ENCODE measurements around the gene HCFC1R1.

Gene HCFC1R1

DNA sequence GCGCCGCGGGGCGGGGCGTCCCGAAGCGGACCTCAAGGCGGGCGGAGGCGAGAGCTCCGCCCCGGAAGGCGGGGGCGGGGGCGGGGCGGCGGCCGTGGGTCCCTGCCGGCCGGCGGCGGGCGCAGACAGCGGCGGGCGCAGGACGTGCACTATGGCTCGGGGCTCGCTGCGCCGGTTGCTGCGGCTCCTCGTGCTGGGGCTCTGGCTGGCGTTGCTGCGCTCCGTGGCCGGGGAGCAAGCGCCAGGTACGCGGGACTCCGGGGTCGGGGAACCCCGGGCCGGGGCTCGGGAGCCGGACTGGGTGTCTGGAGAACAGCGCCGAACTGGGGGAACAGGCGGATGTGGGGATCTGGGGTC is 3.5 kb downstream of the HCFC1R1 start, which contains the start of gene TNFRSF12A:
Gene TNFRSF12A (plus strand): TSS at position 122 of the 357 bp plus-strand sequence. CDS start 30 bp downstream, at position 152.
- no peak for DNase-seq (ENCODE audit: low read depth, low spot score)

DNA sequence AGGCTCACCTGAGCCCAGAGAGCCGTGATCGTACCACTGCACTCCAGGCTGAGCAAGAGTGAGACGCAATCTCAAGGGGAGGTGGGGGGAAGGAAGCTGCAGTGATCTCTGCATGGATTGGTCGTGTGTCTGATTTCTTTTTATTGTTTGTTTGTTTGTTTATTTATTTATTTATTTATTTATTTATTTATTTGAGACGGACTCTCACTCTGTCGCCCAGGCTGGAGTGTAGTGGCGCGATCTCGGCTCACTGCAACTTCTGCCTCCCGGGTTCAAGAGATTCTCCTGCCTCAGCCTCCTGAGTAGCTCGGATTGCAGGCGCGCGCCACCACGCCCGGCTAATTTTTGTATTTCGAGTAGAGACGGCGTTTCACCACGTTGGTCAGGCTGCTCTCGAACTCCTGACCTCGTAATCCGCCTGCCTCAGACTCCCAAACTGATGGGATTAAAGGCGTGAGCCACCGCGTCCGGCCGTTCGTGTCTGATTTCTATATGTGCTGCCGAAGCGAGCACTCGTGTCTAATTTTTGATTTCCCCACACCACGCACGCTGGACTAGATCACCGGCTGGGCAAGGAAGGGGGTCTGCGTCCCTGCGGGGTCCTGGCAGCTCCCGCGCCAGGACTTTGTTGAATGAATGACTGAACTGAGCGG is 4.0 kb downstream of the HCFC1R1 start:
- peak; percentile 82 for DNase-seq (ENCODE audit: low read depth, low spot score)

DNA sequence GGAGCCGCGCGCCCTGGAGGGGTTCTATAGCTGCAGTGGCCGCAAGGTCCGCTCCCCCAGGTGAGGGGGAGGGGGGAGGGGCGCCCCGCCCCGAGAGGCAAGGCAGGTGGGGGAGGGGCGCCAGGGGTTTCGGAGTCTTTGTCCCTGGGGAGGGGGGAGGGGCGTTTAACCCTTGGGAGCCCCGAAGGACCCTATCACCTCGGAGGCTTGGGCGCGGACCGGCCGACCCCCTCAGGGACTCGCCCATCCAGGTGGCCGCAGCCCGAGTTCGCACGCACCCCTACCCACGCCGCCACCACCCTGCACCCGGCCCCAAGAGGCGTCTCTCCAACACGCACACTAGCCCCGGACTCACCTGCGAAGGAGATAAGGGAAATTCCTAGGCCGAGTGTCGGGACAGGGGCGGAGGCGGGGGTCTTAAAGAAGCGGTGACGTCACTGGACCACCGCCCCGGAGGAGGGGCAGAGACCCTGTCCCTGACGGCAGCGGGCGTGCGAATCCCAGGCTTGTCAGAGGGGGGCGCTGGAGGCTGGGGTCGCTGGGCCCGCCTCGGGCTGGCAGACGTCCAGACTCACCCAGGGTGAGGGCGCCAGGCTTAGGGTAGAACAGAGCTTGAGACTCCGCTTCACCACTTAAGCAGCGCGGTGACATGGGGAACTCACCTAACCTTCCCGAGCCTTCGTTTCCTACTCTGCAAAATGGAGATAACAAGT is 5.8 kb downstream of the HCFC1R1 start, which contains the start of gene CLDN6:
Gene CLDN6 (minus strand): TSS at position 390 of the 713 bp plus-strand sequence. CDS start 2,162 bp downstream, outside the sequence.
- peak; percentile 98 for DNase-seq (ENCODE audit: low read depth, low spot score)

DNA sequence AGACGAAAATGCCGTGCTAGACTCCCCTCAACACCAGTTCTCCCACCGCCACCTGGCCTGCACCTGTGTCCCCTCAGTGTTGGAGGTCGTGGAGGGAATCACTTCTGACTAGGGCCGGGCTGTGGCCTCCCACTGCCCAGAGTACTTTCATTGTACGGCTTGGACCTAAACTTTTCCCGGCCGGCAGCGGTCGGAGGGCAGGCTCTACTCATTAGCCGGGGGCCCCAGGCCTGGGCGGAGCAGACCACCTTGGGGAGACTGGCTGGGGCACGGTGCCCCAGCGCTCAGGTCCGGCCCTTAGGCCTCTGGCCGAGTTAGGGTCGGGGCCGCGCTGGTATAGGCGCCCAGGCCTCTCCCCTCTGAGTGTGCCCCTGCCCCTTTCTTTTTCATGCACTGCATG is 6.4 kb downstream of the HCFC1R1 start:
- no peak for DNase-seq (ENCODE audit: low read depth, low spot score)

DNA sequence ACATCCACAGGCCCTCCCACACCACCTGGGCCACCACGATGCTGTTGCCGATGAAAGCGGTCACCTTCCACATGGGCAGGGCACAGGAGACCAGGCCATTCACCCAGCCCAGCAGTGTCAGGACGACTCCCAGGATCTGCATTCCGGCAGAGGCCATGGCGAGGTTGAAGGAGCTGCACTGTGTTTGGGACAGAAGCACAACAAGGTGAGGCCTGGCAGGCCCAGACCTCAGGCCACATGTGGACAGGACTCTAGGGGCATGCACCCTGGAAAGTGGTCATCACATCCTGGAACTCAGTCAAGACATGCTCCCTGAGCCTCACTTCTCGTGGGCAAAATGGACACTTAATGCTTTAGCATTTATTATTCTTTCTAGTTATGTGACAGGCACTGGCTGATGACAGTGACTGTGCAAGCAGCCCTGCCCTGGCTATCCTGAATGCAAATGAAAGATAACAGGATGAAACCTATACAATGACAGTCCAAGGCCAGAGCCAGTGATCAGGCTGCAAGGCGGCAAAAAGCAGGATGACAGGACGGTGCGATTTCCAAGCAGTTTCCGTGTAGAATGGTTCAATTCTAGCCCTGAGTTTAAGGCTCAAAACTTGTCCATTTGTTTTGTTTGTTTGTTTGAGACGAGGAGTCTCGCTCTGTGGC is 7.7 kb downstream of the HCFC1R1 start:
- no peak for DNase-seq (ENCODE audit: low read depth, low spot score)

DNA sequence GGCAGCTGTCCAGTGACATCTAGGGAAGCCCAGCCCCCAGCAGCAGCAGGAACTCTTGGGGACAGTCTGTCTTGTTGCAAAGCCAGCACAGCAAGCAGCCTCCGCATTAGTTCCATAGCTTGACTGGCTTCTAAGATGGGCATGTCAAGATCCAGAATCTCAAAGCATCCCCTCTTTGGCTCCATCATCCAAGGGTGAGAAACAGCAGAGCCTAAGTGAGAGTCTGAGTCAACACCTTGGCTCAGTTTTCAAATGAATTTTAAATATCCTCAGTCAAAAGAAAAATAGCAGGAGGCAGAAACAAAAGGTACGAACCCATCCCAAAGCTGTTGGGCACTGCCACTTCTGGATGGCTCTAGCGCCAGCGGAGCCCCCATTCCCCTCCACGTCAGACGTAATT is 8.8 kb downstream of the HCFC1R1 start:
- no peak for DNase-seq (ENCODE audit: low read depth, low spot score)

DNA sequence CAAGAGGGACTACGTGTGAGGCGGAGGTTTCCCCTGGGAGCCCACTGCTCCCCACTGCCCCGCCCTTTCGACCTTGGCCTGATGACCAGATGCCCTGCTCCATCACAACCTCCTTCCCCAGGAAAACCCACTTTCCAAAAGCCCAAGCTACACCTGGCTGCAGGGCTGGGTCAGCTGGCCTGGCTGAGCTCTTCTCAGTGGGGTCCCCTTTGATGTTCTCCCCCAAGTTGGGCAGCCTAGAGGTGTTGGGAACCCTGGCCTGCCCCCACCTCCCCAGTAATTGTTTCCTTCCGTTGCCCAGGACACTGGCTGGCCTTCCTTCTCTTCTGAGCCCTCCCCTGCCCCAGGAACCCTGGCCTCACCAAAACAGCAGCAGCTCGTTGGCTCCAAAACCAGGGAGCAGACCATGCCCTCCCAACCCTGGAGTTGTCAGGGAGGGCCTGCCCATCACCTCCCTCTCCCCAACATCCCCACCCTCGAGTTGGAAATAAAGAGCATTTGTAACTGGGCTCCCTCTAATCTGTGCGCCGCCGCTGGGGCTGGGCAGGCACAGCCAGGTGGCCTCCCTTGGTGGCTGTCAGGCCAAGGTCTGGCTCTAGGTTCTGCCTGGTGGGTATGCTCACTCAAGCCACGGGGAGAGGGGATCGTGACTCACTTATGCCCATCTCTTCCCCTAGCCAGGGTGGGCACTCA is 9.6 kb downstream of the HCFC1R1 start:
- DNase-seq (ENCODE audit: low read depth, low spot score): no peak

DNA sequence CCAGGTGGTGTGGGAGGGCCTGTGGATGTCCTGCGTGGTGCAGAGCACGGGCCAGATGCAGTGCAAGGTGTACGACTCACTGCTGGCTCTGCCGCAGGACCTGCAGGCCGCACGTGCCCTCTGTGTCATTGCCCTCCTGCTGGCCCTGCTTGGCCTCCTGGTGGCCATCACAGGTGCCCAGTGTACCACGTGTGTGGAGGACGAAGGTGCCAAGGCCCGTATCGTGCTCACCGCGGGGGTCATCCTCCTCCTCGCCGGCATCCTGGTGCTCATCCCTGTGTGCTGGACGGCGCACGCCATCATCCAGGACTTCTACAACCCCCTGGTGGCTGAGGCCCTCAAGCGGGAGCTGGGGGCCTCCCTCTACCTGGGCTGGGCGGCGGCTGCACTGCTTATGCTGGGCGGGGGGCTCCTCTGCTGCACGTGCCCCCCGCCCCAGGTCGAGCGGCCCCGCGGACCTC is 10.2 kb downstream of the HCFC1R1 start:
- DNase-seq (ENCODE audit: low read depth, low spot score): peak; percentile 68

DNA sequence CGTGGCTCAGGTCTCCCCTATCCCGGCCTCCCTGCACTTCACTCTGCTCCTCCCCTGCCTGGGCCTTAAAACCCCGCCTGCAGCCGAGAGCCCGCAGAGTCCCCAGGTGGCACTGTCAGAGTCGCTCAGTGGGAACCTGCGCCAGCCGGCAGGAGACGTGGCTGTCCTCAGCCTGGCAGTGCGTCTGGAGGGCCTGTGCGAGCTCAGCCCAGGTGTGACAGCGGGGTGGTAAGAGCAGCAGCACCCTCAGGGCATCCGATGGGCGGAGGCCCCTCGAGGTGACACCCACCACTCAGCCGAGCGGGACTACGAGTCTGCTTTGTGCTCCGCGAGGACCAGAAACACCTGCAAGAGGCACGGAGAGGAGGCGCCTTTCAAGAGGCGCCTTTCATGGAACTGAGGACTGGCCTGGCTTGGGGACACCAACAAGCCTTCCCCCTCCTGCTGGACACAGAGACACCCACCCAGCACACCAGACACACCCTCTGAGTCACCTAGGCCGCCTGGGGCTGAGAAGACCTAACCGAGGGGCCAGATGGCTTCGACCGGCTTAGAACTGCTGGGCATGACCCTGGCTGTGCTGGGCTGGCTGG is 10.8 kb downstream of the HCFC1R1 start, which contains the start of gene CLDN9:
Gene CLDN9 (plus strand): TSS at position 96 of the 593 bp plus-strand sequence. CDS start 440 bp downstream, at position 536.
- peak; percentile 78 for DNase-seq (ENCODE audit: low read depth, low spot score)

DNA sequence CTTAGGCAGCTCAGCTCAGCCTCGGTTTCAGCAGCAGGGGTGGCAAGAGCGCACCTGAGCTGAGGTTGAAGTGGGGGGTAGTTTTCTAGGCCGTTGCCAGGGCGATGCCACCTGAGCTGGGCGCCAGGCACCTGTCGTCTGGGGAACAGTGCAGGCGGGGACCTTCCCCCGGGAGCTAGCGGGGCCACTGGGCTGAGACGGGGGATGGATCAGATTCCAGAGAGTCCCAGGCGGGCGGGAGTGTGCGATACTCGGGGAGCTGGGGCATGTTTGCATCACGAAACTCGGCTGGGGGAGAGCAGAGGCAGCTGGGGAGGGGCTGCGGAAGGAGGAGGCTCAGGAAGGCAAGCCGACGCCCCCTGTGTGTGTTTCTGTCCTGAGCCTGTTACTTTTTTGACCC is 11.5 kb downstream of the HCFC1R1 start:
- no peak for DNase-seq (ENCODE audit: low read depth, low spot score)

DNA sequence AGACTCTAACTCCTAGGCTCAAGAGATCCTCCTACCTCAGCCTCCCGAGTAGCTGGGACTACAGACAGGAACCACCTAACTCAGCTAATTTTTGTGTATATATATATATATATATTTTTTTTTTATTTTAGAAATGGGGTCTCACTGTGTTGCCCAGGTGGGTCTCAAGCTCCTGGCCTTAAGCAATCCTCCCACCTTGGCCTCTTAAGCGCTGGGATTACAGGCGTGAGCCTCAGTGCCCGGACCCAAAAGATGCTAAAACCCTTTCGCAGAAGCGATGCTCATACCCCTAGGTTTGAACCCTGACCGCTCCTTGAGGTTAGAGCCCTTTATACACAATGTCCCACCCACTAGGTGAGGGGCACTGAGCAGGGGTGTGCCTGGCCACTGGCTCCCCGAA is 13.2 kb downstream of the HCFC1R1 start:
- DNase-seq (ENCODE audit: low read depth, low spot score): no peak

DNA sequence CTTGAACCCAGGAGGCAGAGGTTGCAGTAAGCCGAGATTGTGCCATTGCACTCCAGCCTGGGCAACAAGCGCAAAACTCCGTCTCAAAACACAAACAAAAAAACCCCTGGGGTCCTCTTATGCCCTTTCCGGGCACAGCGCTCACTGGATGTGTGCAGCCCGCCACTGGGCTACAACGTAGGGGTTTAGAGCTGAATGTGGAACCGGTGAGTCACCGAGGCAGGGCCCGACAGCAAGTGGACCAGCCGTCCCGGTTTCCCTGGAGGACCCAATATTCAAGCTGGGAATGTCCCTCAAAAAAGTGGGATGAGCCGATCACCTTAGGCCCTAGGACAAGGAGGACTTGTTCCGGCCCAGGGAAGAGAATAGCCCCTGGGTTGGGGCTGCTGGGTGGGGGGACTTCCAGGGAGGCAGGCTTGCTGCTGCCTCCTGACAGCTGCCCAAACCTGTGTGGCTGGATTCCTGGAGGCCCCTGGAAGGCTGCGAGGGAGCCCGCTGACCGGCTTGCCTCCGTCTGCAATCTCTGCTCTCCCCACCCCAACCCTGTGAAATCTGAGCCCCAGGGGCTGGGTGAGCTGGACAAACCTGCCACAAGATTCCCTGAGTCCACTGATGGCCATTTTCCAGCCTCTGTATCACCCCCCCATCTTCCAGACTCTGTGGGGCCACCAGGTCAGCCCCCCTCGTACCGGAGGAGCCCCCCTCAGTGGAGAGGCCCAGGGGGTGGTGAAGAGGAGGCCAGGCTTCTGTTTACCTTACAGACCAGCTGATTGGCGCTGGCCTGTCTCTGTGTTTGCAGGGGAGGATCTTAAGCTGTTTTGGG is 14.0 kb downstream of the HCFC1R1 start:
- DNase-seq (ENCODE audit: low read depth, low spot score): peak; percentile 98

DNA sequence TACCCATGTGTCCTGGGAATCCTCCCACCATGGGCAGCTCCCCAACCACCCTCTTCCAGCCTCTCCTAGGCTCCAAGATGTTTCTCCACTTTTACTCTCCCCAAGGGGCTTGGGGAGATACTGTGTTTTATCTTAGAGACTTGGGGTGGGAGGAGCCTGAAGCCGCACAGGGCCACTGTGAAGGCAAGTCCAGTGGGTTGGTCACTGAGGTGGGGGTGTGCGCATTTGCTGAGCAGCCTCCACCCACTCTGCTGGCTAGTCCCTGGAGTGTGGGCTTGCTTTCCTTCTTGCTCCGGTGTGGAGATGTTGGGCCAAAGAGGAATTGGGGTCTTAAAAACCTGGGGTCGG is 15.1 kb downstream of the HCFC1R1 start:
- DNase-seq (ENCODE audit: low read depth, low spot score): no peak

DNA sequence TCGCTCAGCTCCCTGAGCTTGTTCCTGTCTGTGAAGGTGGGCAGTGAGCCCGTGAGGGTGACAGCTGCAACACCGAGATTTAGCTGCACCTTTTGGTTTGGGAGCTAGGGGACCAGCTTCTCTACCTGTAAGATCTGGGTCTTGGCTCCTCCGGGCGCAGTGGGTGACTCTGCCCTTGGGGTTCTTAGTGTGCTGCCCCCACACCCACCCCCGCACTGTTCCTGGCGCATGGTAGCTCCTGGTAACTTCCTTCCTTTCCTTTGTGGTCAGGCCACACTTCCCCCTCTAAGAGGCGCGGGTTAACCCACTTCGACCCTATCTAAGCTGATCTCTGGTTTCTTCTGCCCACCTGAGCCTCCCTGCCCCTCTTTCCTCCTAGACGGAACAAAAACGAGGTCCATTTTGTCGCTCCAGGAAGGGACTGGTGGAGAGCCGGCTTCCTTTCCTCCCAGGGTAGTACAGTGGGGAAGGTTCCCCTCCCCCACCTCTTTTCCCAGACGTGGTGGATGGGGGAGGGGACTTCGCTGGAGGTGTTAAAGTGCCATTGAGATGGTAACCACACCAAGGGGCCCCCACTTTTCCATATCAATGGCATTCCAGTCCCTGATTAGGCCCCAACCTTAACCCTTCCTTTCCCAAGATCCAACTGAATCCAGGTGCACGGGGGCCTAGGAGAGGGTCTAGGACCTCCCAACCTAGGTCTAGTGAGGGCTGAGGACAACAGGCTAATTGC is 15.6 kb downstream of the HCFC1R1 start:
- peak; percentile 98 for DNase-seq (ENCODE audit: low read depth, low spot score)

DNA sequence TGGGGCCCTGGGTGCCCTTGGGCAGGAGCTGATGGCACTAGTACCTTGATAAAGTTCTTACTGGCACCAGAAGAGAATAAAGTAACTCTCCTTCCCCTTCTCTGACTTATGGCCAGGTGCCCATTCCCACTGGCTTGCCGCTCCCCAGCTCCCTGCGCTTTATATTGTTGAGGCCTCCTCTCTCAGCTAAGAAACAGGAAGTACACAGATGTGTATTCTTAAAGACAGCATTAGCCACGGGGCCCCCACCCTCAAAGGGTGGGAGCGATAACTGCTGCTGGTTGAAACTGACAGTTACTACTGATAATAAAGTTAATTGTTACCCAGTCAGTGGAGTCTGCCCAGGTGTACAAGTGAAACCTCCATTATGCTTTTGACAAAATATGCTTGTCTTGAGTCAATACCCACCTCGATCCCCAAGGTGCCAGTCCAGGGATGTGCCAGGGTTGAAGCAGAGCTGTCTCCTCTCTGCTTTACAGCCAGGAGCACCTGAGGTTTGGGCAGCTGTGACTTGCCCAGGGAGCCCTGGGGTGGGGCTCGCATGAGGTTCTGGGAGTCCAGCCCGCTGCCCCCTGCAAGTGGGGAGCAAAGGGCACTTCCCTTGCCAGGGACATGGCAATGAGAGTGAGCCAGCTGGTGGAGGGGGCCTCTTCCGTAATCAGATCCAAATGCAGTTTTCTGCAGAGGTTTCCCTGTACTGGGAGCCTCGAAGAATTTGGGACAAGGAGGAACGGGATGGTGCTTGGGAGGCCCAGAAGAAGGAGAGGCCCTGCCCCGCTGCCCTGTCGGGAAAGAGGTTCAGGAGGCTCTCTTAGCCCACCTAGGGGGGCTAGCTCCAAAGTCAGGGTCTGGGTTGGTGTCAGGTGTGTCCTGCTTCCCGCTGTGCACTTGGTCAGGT is 16.4 kb downstream of the HCFC1R1 start:
- no peak for DNase-seq (ENCODE audit: low read depth, low spot score)

DNA sequence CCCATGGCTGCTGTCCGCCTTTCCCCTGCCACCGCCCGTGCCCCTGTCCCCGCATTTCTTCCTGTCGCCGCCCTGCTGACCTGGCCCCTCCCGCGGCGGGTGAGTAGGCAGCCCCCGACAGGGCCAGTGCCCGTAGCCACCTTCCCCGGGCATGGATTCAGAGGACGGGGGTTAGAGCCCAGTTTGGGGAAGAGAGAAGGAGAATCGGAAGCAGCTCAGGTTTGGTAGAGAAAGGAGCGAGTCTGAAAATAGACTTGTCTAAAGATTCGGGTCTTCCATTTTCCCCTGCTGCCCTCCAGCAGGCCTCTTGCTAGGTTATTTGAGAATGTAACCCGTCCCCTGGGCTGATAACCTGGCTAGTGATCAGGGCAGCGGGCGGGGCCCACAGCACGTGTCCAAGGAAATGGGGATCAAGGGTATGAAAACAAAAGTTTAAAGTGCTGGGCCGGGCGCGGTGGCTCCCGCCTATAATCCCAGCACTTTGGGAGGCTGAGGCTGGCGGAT is 18.9 kb downstream of the HCFC1R1 start:
- peak; percentile 73 for DNase-seq (ENCODE audit: low read depth, low spot score)

DNA sequence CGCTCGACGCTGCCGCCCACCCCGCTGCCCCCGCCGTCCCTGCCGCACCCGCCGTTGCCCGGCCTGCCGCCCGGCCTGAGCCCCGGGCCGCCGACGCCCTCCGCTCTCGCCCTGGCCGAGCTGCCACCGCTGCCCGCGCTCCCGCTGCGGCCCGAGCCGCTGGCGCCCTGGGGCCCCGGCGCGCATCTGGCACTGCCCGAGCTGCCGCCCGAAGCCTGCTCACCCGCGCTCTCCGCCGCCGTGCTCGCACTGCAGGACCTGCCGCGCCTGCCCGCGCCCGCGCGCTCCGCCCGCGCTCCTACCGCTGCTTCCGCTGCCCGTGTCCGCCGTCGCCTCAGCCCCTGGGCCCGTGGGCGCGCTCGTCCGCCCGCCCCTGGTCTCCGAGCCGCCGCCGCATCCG is 19.4 kb downstream of the HCFC1R1 start:
- no peak for DNase-seq (ENCODE audit: low read depth, low spot score)

DNA sequence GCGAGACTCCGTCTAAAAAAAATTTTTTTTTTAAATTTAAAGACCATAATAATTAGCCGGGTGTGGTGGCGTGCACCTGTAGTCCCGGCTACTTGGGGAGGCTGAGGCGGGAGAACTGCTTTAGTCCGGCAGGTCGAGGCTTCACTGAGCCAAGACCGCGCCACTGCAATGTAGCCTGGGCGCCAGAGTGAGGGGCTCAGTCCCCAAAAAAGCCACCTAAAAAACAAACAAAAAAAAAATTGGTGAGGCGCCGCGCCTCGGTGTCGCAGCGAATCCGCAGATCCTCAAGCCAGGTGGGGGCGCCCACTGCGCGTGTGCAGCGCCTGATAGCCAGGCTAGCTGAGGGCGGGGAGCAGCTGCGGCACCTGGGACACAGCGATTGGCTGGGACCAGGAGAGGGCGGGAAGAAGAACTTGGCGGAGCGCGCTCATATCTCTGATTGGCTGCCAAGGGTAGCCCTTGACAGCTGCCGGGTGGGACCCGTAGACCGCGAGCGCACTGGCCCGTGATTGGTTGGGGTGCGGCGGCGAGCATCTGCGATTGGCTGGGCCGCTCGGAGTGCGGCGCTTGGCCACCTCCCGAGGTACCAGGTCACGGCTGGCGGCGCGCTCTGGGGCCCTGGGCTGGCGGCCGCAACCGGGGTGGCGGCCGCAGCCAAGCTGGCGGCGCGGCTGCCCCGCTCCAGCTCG is 20.0 kb downstream of the HCFC1R1 start:
- peak; percentile 100 for DNase-seq (ENCODE audit: low read depth, low spot score)

Measured in ELF-1 (cell line).